ENCODE measurements around the gene TRIM31. TPM values are rescaled to one million over a fixed set of nuclear protein-coding genes. Genes with fewer than 3 reads are reported as not detected.

The TRIM31 gene
- total and polyA plus RNA-seq, 2 donors (not counting 3 experiments of a cell fraction or from before 2014, with no cell fraction given): not detected

DNA sequence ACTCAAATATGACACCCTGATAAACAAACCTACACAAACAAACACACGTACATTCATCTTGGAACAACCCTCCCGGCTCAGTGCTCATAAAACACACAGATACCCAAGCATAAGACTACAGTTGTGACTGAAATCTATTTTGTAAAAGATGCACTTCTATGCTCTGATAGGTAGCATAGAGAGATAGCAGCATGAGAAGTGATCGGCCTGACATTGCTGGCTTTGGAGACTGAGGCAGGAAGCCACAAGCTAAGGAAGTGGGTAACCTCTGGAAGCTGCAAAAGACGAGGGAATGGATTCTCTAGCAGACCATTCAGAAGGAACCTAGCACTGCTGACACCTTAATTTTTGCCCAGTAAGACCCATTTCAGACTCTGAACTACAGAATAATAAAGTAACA, 35.7 kb downstream of the TRIM31 start:
- Histone ChIP-seq H3K4me3 (replicated peaks in 1 of 3; ENCODE audit: insufficient read depth in 1 of 3, low read depth in 1 of 3, low read length in 3 of 3) (no peak overlapping the region), H3K9ac (replicated peaks; ENCODE audit: extremely low read depth, insufficient read depth, low read length) (no peak overlapping the region), H3K27ac (ENCODE audit: insufficient read depth, low read depth, low read length) (no peak overlapping the region), H3K27me3 (ENCODE audit: control insufficient read depth in 2 of 2, insufficient read depth in 2 of 2, low read length in 2 of 2) (peaks cover 66 to 79% of the 10 kb centered on the region in 2 experiments), H3K36me3 (ENCODE audit: control insufficient read depth in 2 of 2, extremely low read depth in 1 of 2, insufficient read depth in 2 of 2, low read length in 2 of 2) (no peaks in the 10 kb centered on the region), H3K9me1 (replicated peaks; ENCODE audit: control insufficient read depth, extremely low read depth, insufficient read depth, low read length) (no peaks in the 10 kb centered on the region), H3K4me1 (ENCODE audit: control insufficient read depth, extremely low read depth, insufficient read depth, low read length) (no peaks in the 10 kb centered on the region), H4K20me1 (replicated peaks; ENCODE audit: control insufficient read depth, extremely low read depth, insufficient read depth, low read length) (no peaks in the 10 kb centered on the region), H2AFZ (ENCODE audit: low read depth, low read length) (no peak overlapping the region), H3K9me3 (replicated peaks; ENCODE audit: control insufficient read depth, insufficient read depth, low read length) (no peaks in the 10 kb centered on the region), H3K79me2 (ENCODE audit: control insufficient read depth, insufficient read depth, low read length) (no peaks in the 10 kb centered on the region), H3K4me2 (ENCODE audit: insufficient read depth, low read length) (no peak overlapping the region)
- DNase-seq (ENCODE audit: low read depth, low spot score): no peak
- no TSS peak for BruUV-seq (replicated peaks)
- intact Hi-C loops (cut with micrococcal nuclease) (no loop called here), dilution Hi-C loops (cut with MboI; ENCODE audit: extremely low pct_ligation_motif_present, low sequenced_read_pairs) (no loop called here)
- peak; percentile 8 for TF ChIP-seq EZH2 (IDR thresholded peaks at IDR 0.05; ENCODE audit: borderline replicate concordance, low read depth, low read length, severe bottlenecking)
- TF ChIP-seq JUN (IDR thresholded peaks at IDR 0.05; ENCODE audit: borderline replicate concordance, insufficient read depth, insufficient read length, low read depth): no peak
- no peak for TF ChIP-seq FOS (IDR thresholded peaks at IDR 0.05; ENCODE audit: borderline replicate concordance, insufficient read depth, low read length)
- ChIA-PET POLR2A (no interaction called here), CTCF (interaction anchor here (1.2 kb wide), 1 partner anchor 54 kb away, joined by 3 read pairs; no protein-coding TSS in a partner anchor)
- no peak for FAIRE-seq

DNA sequence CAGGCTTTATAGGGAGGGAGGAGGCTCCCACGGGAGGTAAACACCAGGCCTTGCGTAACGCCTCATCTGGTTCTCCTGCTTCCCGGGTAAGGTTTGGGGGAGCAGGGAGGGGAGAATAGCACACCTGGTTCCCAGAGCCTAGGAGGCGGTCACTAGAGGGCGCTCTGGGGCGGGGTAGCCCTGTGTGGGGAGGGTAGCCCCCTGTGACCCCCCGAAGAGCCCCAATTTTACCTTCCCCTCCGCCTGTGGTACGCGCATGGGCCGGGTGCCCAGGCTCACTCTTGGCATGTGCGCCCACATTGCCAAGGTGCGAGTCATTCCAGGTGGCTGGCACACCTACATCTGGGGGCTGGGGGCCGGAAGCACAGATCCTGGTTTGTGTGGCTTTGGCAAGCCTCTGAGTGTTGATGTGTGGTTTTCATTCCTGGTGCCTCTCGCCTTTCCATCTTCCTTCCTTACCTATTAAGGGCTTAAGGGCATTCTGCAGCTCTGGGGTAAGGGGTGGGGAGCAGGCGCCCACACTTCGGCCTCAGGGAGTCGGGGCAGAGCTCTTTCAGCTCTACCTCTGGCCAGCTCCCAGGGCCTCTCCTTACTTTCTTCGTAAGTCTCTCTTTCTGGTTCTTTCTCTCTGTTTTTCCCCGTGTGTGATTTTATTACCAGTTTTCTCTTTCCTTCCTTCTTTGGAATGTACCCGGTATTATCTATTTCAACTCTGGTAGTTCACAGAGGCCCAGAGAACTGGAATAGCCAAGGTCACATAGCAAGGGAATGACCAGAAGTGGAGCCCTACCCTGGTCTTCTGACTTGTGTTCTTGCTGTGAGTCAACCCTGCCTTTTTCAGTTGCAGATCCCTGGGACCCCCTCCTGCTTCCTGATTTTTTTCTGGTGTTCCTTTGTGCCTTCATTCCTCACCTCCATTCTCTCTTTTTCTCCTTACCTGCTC, 36.8 kb downstream of the TRIM31 start:
- no peak overlapping the region for H2AFZ ChIP-seq (ENCODE audit: low read depth, low read length)
- peaks cover under 1% of the 10 kb centered on the region for H3K4me1 ChIP-seq (ENCODE audit: control insufficient read depth, extremely low read depth, insufficient read depth, low read length)
- no peak overlapping the region for H3K4me2 ChIP-seq (ENCODE audit: insufficient read depth, low read length)
- H3K9me1 ChIP-seq (replicated peaks; ENCODE audit: control insufficient read depth, extremely low read depth, insufficient read depth, low read length): no peaks in the 10 kb centered on the region
- intact Hi-C loops (cut with micrococcal nuclease): no loop called here
- no peaks in the 10 kb centered on the region for H3K79me2 ChIP-seq (ENCODE audit: control insufficient read depth, insufficient read depth, low read length)
- dilution Hi-C loops (cut with MboI; ENCODE audit: extremely low pct_ligation_motif_present, low sequenced_read_pairs): no loop called here
- POLR2A ChIA-PET: no interaction called here
- no peak overlapping the region for H3K9ac ChIP-seq (replicated peaks; ENCODE audit: extremely low read depth, insufficient read depth, low read length)
- FAIRE-seq: no peak
- CTCF ChIA-PET: interaction anchor here (1.2 to 2.0 kb wide), 2 partner anchors 15 to 55 kb away, joined by 3 to 6 read pairs; partner anchors contain the start of gene POLR1H
- no peaks in the 10 kb centered on the region for H3K9me3 ChIP-seq (replicated peaks; ENCODE audit: control insufficient read depth, insufficient read depth, low read length)
- H4K20me1 ChIP-seq (replicated peaks; ENCODE audit: control insufficient read depth, extremely low read depth, insufficient read depth, low read length): no peaks in the 10 kb centered on the region
- TF ChIP-seq, protein P1, sequence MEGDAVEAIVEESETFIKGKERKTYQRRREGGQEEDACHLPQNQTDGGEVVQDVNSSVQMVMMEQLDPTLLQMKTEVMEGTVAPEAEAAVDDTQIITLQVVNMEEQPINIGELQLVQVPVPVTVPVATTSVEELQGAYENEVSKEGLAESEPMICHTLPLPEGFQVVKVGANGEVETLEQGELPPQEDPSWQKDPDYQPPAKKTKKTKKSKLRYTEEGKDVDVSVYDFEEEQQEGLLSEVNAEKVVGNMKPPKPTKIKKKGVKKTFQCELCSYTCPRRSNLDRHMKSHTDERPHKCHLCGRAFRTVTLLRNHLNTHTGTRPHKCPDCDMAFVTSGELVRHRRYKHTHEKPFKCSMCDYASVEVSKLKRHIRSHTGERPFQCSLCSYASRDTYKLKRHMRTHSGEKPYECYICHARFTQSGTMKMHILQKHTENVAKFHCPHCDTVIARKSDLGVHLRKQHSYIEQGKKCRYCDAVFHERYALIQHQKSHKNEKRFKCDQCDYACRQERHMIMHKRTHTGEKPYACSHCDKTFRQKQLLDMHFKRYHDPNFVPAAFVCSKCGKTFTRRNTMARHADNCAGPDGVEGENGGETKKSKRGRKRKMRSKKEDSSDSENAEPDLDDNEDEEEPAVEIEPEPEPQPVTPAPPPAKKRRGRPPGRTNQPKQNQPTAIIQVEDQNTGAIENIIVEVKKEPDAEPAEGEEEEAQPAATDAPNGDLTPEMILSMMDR (IDR thresholded peaks at IDR 0.05; ENCODE audit: extremely low read depth in 1 of 2, insufficient read depth in 1 of 2, low read depth in 1 of 2, low read length in 2 of 2): peak; percentile 6 to 37
- TF ChIP-seq MYC (IDR thresholded peaks at IDR 0.05; ENCODE audit: low read depth, low read length): no peak
- TF ChIP-seq POLR2AphosphoS5 (IDR thresholded peaks at IDR 0.05; ENCODE audit: insufficient read depth, low read depth, low read length): no peak
- no peak for TF ChIP-seq EZH2 (IDR thresholded peaks at IDR 0.05; ENCODE audit: borderline replicate concordance, low read depth, low read length, severe bottlenecking)
- no peak for DNase-seq (ENCODE audit: low read depth, low spot score)
- no TSS peak for BruUV-seq (replicated peaks)
- no peak overlapping the region for H3K4me3 ChIP-seq (replicated peaks in 1 of 3; ENCODE audit: insufficient read depth in 1 of 3, low read depth in 1 of 3, low read length in 3 of 3)
- H3K36me3 ChIP-seq (ENCODE audit: control insufficient read depth in 2 of 2, extremely low read depth in 1 of 2, insufficient read depth in 2 of 2, low read length in 2 of 2): no peaks in the 10 kb centered on the region
- no peak overlapping the region for H3K27ac ChIP-seq (ENCODE audit: insufficient read depth, low read depth, low read length)
- peaks cover 75 to 91% of the 10 kb centered on the region in 2 experiments for H3K27me3 ChIP-seq (ENCODE audit: control insufficient read depth in 2 of 2, insufficient read depth in 2 of 2, low read length in 2 of 2)

Data from endothelial cell of umbilical vein (primary cell).